Inflammatory macrophage treated with lipopolysaccharide for 4 hours (primary cell): ENCODE data around the gene LINGO3.

ENCODE experiments used
- DNase-seq: peaks from one replicate; pipeline ENCODE4 v3.0.0-alpha.2; 2020

LINGO3 gene

GRCh38 chr19:2326699-2327360 is 18.9 kb upstream of the LINGO3 start:
- DNase-seq = no peak

- no peak for DNase-seq
These were observed 17.5 kb upstream of the LINGO3 start for GRCh38 chr19:2325281-2326046.

- no peak for DNase-seq
These were observed 16.4 kb upstream of the LINGO3 start for GRCh38 chr19:2324220-2324948.

- DNase-seq = no peak
These were observed 15.8 kb upstream of the LINGO3 start for GRCh38 chr19:2323707-2324106.

GRCh38 chr19:2321565-2322283 is 13.8 kb upstream of the LINGO3 start:
- DNase-seq = no peak

GRCh38 chr19:2320939-2321338 is 13.0 kb upstream of the LINGO3 start:
- DNase-seq = no peak

- DNase-seq = no peak
These were observed 12.1 kb upstream of the LINGO3 start for GRCh38 chr19:2320049-2320448.

GRCh38 chr19:2319551-2319950 is 11.6 kb upstream of the LINGO3 start:
- DNase-seq = no peak

- DNase-seq = no peak
These were observed 11.0 kb upstream of the LINGO3 start for GRCh38 chr19:2318923-2319322.

GRCh38 chr19:2317756-2318155 is 9.8 kb upstream of the LINGO3 start:
- no peak for DNase-seq

- no peak for DNase-seq
These were observed 9.3 kb upstream of the LINGO3 start for GRCh38 chr19:2317300-2317699.

GRCh38 chr19:2315818-2316353 is 7.9 kb upstream of the LINGO3 start:
- peak; percentile 89 for DNase-seq

GRCh38 chr19:2315121-2315817 is 7.3 kb upstream of the LINGO3 start:
- no peak for DNase-seq

GRCh38 chr19:2312820-2313501 is 5.0 kb upstream of the LINGO3 start:
- no peak for DNase-seq

GRCh38 chr19:2311093-2311492 is 3.1 kb upstream of the LINGO3 start:
- no peak for DNase-seq

GRCh38 chr19:2309734-2310362 is 1.9 kb upstream of the LINGO3 start:
- DNase-seq = no peak

GRCh38 chr19:2307518-2308012 is 389 bp downstream of the LINGO3 start:
- no peak for DNase-seq

- DNase-seq = no peak
These were observed 983 bp downstream of the LINGO3 start for GRCh38 chr19:2306971-2307370.

GRCh38 chr19:2306281-2306806 is 1.6 kb downstream of the LINGO3 start:
- no peak for DNase-seq

- DNase-seq = no peak
These were observed 2.3 kb downstream of the LINGO3 start for GRCh38 chr19:2305452-2306280.
